Transverse colon (tissue), 4 donors: ENCODE measurements around the gene SLC7A8. TPM values are rescaled to one million over a fixed set of nuclear protein-coding genes. Genes with fewer than 3 reads are reported as not detected.

ENCODE experiments used
- DNase-seq: peaks from one replicate; pipeline ENCODE4 v3.0.0-alpha.2; 2019
- H3K27ac ChIP-seq, 4 donors: fragments of 200-600 bp; sonication (generic); 2 replicates each; pipeline ENCODE4 v1.5.1; 2016 to 2018; ENCODE audit warnings: inconsistent platforms in 4 of 4
- H3K27me3 ChIP-seq: fragments of 200-600 bp; sonication (generic); 2 replicates; pipeline ENCODE4 v1.5.1; 2017; ENCODE audit warnings: inconsistent platforms
- H3K36me3 ChIP-seq, 4 donors: fragments of 200-600 bp; sonication (generic); 2 replicates each; pipeline ENCODE4 v1.5.1; 2017 to 2019; ENCODE audit warnings: inconsistent platforms in 4 of 4
- H3K4me1 ChIP-seq, 4 donors: fragments of 200-600 bp; sonication (generic); 2 replicates each; pipeline ENCODE4 v1.5.1; 2017 to 2020; ENCODE audit warnings: inconsistent platforms in 4 of 4
- H3K4me3 ChIP-seq, 4 donors: fragments of 200-600 bp; sonication (generic); 1 replicate in 1 of 4; 2 replicates in 3 of 4; pipeline versions ENCODE4 v1.5.1 to v1.6.1; 2017 to 2019; ENCODE audit warnings: inconsistent platforms in 4 of 4
- H3K9me3 ChIP-seq, 2 donors: fragments of 200-600 bp; sonication (generic); 2 replicates each; pipeline ENCODE4 v1.5.1; 2017 to 2019; ENCODE audit warnings: inconsistent platforms in 2 of 2
- CTCF ChIP-seq, 5 experiments: fragments of 200-600 bp in 3 of 5; fragments of 450-650 bp in 2 of 5; sonication (generic) in 3 of 5; IDR thresholded peaks; 1 replicate in 2 of 5; 2 replicates in 3 of 5; pipeline ENCODE4 v1.5.1; 2016 to 2017; ENCODE audit warnings: antibody characterized with exemption in 5 of 5, inconsistent platforms in 3 of 5, mild to moderate bottlenecking in 2 of 5, moderate library complexity in 1 of 5
- EP300 ChIP-seq: sonication (generic); formaldehyde crosslinking; IDR thresholded peaks from one replicate; pipeline ENCODE4 v1.6.1; 2017; ENCODE audit warnings: antibody characterized with exemption, low read depth
- POLR2A ChIP-seq: fragments of 450-650 bp; IDR thresholded peaks from one replicate; pipeline ENCODE4 v1.6.1; 2016; ENCODE audit warnings: antibody characterized with exemption, mild to moderate bottlenecking, moderate library complexity
- POLR2AphosphoS5 ChIP-seq, 3 donors: sonication (generic); formaldehyde crosslinking; IDR thresholded peaks; one replicate each; pipeline ENCODE4 v1.6.1; 2016; ENCODE audit warnings: antibody characterized with exemption in 3 of 3
- WGBS, 2 donors: methylation state at CpG; one replicate each; pipeline ENCODE4 v1.1.5; 2018; ENCODE audit warnings: low coverage in 1 of 2; 5-methylcytosine and 5-hydroxymethylcytosine counted together
- in situ Hi-C, 4 donors: fragments of 200-750 bp; cut with MboI; loops; one replicate each; pipeline versions ENCODE4 v1.15.0 to v1.15.1; 2017; ENCODE audit warnings: low sequenced_read_pairs in 3 of 4, low pct_ligation_motif_present in 1 of 4, low pct_unique_long_range_greater_than_20kb in 1 of 4
- intact Hi-C: fragments of 100-400 bp; cut with DNase I; formaldehyde crosslinking; loops from one replicate; pipeline ENCODE4 v1.15.1; 2023; ENCODE audit warnings: low total_unique reads
- total RNA-seq, 4 donors: library from RNA; depleted of rRNA; stranded (reverse); fragments of >200 nt; gene quantifications; one replicate each; pipeline ENCODE4 v1.1.0, GENCODE V29; 2016

Gene SLC7A8
- total RNA-seq, 4 donors from 2014 or later, result 5.2 to 29.1 (median 14.2) TPM

GRCh38 chr14:23093991-23094665, 89.3 kb downstream of the SLC7A8 start:
- Histone ChIP-seq H3K27ac (peak overlapping the region; percentile 94 to 100 (median 98)), H3K9me3 (no peaks in the 10 kb centered on the region), H3K36me3 (peaks cover 0 to 43% (median 15%) of the 10 kb centered on the region in 4 donors), H3K4me1 (peaks cover 22 to 39% (median 26%) of the 10 kb centered on the region in 4 donors), H3K27me3 (no peaks in the 10 kb centered on the region), H3K4me3 (peak overlapping the region; percentile 53 to 86 (median 70))
- WGBS, 2 donors, result 1 to 3% methylated on average over 13 to 14 of the region's 14 CpGs
- TF ChIP-seq POLR2AphosphoS5 (IDR thresholded peaks at IDR 0.05) (no peak), CTCF (IDR thresholded peaks at IDR 0.05) (no peak), EP300 (no peak), POLR2A (no peak)
- DNase-seq, result no peak
- in situ Hi-C loops (no loop called here), intact Hi-C loops (no loop called here)

- Histone ChIP-seq H3K9me3 (no peaks in the 10 kb centered on the region), H3K4me1 (peaks cover 22 to 39% (median 26%) of the 10 kb centered on the region in 4 donors), H3K36me3 (peaks cover 0 to 49% (median 18%) of the 10 kb centered on the region in 4 donors), H3K4me3 (peak overlapping the region in 3 of 4 donors; percentile 53 to 86 (median 65)), H3K27ac (peak overlapping the region in 1 of 4 donors; percentile 94), H3K27me3 (no peaks in the 10 kb centered on the region)
- TF ChIP-seq EP300 (no peak), CTCF (IDR thresholded peaks at IDR 0.05) (no peak), POLR2AphosphoS5 (IDR thresholded peaks at IDR 0.05) (no peak), POLR2A (no peak)
- in situ Hi-C loops, result no loop called here
- intact Hi-C loops, result no loop called here
- WGBS, 2 donors, result 68% methylated on average over 2 of the region's 2 CpGs
- DNase-seq, result no peak
Observed at GRCh38 chr14:23093526-23093925, 89.9 kb downstream of the SLC7A8 start.

GRCh38 chr14:23093104-23093503, 90.4 kb downstream of the SLC7A8 start:
- Histone ChIP-seq H3K27ac (no peak overlapping the region), H3K4me3 (peak overlapping the region in 1 of 4 donors; percentile 86), H3K36me3 (peaks cover 0 to 50% (median 18%) of the 10 kb centered on the region in 4 donors), H3K27me3 (no peaks in the 10 kb centered on the region), H3K4me1 (peaks cover 22 to 39% (median 26%) of the 10 kb centered on the region in 4 donors), H3K9me3 (no peaks in the 10 kb centered on the region)
- WGBS, 2 donors, result 49 to 71% methylated on average over 2 of the region's 2 CpGs
- in situ Hi-C loops (no loop called here), intact Hi-C loops (no loop called here)
- no peak for DNase-seq
- TF ChIP-seq EP300, result no peak
- TF ChIP-seq CTCF (IDR thresholded peaks at IDR 0.05), result no peak
- TF ChIP-seq POLR2AphosphoS5 (IDR thresholded peaks at IDR 0.05), result no peak
- TF ChIP-seq POLR2A, result no peak

- Histone ChIP-seq H3K27ac (no peak overlapping the region), H3K4me3 (no peak overlapping the region), H3K4me1 (peaks cover 11 to 32% (median 16%) of the 10 kb centered on the region in 4 donors), H3K36me3 (peaks cover 0 to 63% (median 25%) of the 10 kb centered on the region in 4 donors), H3K9me3 (no peaks in the 10 kb centered on the region), H3K27me3 (no peaks in the 10 kb centered on the region)
- intact Hi-C loops (no loop called here), in situ Hi-C loops (no loop called here)
- no peak for DNase-seq
- WGBS, 2 donors, result 88 to 89% methylated on average over 9 to 12 of the region's 12 CpGs
- TF ChIP-seq EP300 (no peak), POLR2A (no peak), CTCF (IDR thresholded peaks at IDR 0.05) (no peak), POLR2AphosphoS5 (IDR thresholded peaks at IDR 0.05) (no peak)
Observed at GRCh38 chr14:23091294-23092225, 91.9 kb downstream of the SLC7A8 start.
